ENCODE results near the gene CEP112.
A peak's percentile ranks its signal among the peaks of the same experiment; 100 is the strongest.

CEP112 gene

GRCh38 chr17:65988451-65988850, 203.5 kb downstream of the CEP112 start:
- TF ChIP-seq, protein P1, sequence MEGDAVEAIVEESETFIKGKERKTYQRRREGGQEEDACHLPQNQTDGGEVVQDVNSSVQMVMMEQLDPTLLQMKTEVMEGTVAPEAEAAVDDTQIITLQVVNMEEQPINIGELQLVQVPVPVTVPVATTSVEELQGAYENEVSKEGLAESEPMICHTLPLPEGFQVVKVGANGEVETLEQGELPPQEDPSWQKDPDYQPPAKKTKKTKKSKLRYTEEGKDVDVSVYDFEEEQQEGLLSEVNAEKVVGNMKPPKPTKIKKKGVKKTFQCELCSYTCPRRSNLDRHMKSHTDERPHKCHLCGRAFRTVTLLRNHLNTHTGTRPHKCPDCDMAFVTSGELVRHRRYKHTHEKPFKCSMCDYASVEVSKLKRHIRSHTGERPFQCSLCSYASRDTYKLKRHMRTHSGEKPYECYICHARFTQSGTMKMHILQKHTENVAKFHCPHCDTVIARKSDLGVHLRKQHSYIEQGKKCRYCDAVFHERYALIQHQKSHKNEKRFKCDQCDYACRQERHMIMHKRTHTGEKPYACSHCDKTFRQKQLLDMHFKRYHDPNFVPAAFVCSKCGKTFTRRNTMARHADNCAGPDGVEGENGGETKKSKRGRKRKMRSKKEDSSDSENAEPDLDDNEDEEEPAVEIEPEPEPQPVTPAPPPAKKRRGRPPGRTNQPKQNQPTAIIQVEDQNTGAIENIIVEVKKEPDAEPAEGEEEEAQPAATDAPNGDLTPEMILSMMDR (conservative IDR thresholded peaks at IDR 0.05), result no peak
- H3K27ac ChIP-seq, result no peak overlapping the region

- TF ChIP-seq, protein P1 (conservative IDR thresholded peaks at IDR 0.05), result peak; percentile 73
Measured at GRCh38 chr17:65987988-65988387, 203.9 kb downstream of the CEP112 start.

DNA sequence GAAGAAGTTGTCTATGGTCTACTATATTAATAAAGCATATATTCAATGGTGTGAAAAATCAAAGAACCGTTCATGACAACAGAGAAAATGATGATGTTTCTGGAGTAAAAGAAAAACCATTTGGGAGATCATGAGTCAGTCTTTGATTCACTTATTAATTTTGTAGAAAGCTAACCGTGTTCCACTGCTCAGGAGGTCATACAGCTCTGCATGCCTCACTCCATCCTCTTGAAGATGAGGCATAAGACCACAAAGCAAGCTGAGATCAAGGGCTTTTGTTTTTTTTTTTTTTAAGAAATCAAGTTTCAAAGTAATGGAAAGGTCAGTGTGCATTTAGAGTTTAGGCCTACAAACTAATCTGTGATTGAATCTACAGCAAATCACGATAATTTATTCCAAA, 206.4 kb downstream of the CEP112 start:
- no peak overlapping the region for H3K27ac ChIP-seq
- TF ChIP-seq, protein P1 (conservative IDR thresholded peaks at IDR 0.05), result no peak

More at GRCh38 chr17:65987988-65988387, 203.9 kb downstream of the CEP112 start:
- peak overlapping the region; percentile 42; the same call in 1 of the 2 replicates for H3K27ac ChIP-seq

DNA sequence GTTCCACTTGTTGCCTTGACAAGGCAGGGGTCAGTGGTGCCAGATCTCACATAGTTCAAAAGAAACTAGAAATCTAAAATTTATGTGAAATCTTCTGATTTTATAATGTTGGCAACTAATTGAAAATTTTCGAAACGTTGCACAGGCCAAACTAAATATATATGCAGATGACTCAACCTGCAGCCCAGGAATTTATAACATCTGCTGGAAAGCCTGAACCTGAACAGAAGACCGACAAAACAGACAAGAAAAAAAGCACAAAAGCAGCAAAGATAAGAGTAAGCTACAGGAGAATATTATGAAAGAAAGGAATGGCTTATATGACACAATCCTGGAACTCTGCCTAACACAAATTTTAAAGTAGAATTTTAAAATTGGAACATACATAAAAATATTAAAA, 207.6 kb downstream of the CEP112 start:
- H3K27ac ChIP-seq, result no peak overlapping the region
- TF ChIP-seq, protein P1 (conservative IDR thresholded peaks at IDR 0.05), result no peak

- no peak overlapping the region for H3K27ac ChIP-seq
- TF ChIP-seq, protein P1 (conservative IDR thresholded peaks at IDR 0.05), result no peak
Measured at GRCh38 chr17:65978871-65979270, 213.1 kb downstream of the CEP112 start.

DNA sequence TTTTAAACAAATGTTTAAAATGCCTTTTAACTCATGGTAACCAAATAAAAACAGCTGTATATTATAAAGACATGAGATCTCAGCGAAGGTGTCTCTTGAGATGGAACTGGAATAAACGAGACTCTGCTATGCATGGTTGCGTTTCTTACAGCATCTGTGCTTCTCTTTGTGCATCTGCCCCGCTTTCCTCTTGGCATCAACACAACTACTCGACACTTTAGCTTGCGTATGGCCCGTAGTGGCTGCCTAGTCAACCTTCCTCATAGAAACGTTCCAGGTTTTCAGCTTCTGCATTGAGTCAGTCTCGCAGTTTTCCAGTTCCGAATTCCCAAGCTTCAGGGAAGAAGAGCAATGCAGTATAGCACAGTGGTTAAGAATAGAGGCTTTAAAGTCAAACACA, 214.9 kb downstream of the CEP112 start:
- H3K27ac ChIP-seq, result no peak overlapping the region
- TF ChIP-seq, protein P1 (conservative IDR thresholded peaks at IDR 0.05), result no peak

DNA sequence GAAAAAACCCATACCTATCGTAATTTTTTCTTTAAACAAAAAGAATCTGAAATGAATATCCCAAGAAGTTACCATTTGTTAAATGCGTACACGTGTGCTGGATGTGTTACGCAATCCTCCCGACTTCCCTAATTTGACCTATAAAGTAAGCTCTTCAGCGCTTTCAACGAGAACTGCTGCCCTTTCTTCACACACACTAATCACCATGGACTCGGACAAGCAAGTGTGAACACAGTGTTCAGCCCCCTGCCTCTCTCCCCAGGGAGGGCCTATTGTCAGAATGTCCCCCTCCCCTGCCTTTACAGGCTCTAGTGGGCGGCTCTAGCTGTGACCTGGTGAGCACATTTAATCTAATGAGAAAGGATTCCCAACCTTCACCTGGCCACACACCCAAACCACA, 216.1 kb downstream of the CEP112 start:
- TF ChIP-seq, protein P1 (conservative IDR thresholded peaks at IDR 0.05), result no peak
- no peak overlapping the region for H3K27ac ChIP-seq

Data from VCaP (cell line).